Mucosa of descending colon (tissue), 3 donors: ENCODE measurements around the gene HMGB2. TPM values are rescaled to one million over a fixed set of nuclear protein-coding genes. Genes with fewer than 3 reads are reported as not detected.

Experiments used
- ATAC-seq: fragments of 200-7000 bp; cut with Tn5 transposase; one replicate; pipeline ENCODE4 v1.9.1; 2020; ENCODE audit warnings: mild to moderate bottlenecking, moderate library complexity
- DNase-seq, 3 donors: peaks; one replicate each; pipeline ENCODE4 v3.0.0-alpha.2; 2020
- H3K36me3 ChIP-seq: fragments of 200-600 bp; one replicate; pipeline ENCODE4 v1.8.0; 2021; ENCODE audit warnings: low read depth, mild to moderate bottlenecking
- H3K4me1 ChIP-seq: fragments of 200-600 bp; one replicate; pipeline ENCODE4 v1.8.0; 2021; ENCODE audit warnings: low read depth, mild to moderate bottlenecking
- H3K4me3 ChIP-seq: fragments of 200-600 bp; one replicate; pipeline ENCODE4 v1.8.0; 2021; ENCODE audit warnings: mild to moderate bottlenecking
- H3K9me3 ChIP-seq: fragments of 200-600 bp; one replicate; pipeline ENCODE4 v1.8.0; 2021; ENCODE audit warnings: mild to moderate bottlenecking
- CTCF ChIP-seq: fragments of 200-600 bp; IDR thresholded peaks from one replicate; pipeline ENCODE4 v1.8.0; 2022; ENCODE audit warnings: antibody characterized with exemption, mild to moderate bottlenecking
- intact Hi-C, 2 donors: fragments of 100-400 bp; cut with DNase I in 1 of 2; cut with micrococcal nuclease in 1 of 2; formaldehyde crosslinking; loops; one replicate each; pipeline versions ENCODE4 v1.11.0 to v1.11.1; 2022; cut with DNase I, micrococcal nuclease
- total RNA-seq, 3 donors: library from RNA; stranded (reverse); fragmentation: NEBNext Ultra II Directional in 2 of 3; extraction: Animal tissue kit (Norgen Biotek cat#: 25700) in 2 of 3; gene quantifications; one replicate each; pipeline versions ENCODE4 v1.2.1 to v1.2.4, GENCODE V29; 2021 to 2023
- donor health status: DM: no; HTN: no; CAD: no; lungs with moderate emphysema.
- donor health status: DM: no; HTN: no; CAD: no.
- donor health status: DM: no; HTN: yes; CAD: no.

The HMGB2 gene
- total RNA-seq, 3 donors from 2014 or later: 42.0 to 113 (median 54.4) TPM

GRCh38 chr4:173328236-173328901, 5.8 kb downstream of the HMGB2 start:
- DNase-seq (no peak), ATAC-seq (no peak)
- no peak for TF ChIP-seq CTCF
- Histone ChIP-seq H3K36me3 (no peaks in the 10 kb centered on the region), H3K9me3 (no peaks in the 10 kb centered on the region), H3K4me1 (peaks cover 13% of the 10 kb centered on the region), H3K4me3 (no peak overlapping the region)
- intact Hi-C loops: no loop called here

- TF ChIP-seq CTCF: no peak
- DNase-seq: no peak
- H3K4me1 ChIP-seq: no peaks in the 10 kb centered on the region
- intact Hi-C loops: no loop called here
- no peaks in the 10 kb centered on the region for H3K36me3 ChIP-seq
- H3K4me3 ChIP-seq: no peak overlapping the region
- ATAC-seq: no peak
- no peaks in the 10 kb centered on the region for H3K9me3 ChIP-seq
These were observed 9.0 kb downstream of the HMGB2 start for GRCh38 chr4:173325007-173325736.

GRCh38 chr4:173319696-173320095, 14.5 kb downstream of the HMGB2 start:
- Histone ChIP-seq H3K4me1 (no peaks in the 10 kb centered on the region), H3K9me3 (no peaks in the 10 kb centered on the region), H3K4me3 (no peak overlapping the region), H3K36me3 (no peaks in the 10 kb centered on the region)
- intact Hi-C loops: loop anchor here (5.0 to 10.0 kb wide), 3 partner anchors 93 to 175 kb away; no protein-coding TSS in a partner anchor
- no peak for TF ChIP-seq CTCF
- DNase-seq (no peak), ATAC-seq (no peak)

- intact Hi-C loops: loop anchor here (5.0 to 10.0 kb wide), 3 partner anchors 94 to 176 kb away; no protein-coding TSS in a partner anchor
- Histone ChIP-seq H3K4me3 (no peak overlapping the region), H3K4me1 (no peaks in the 10 kb centered on the region), H3K36me3 (no peaks in the 10 kb centered on the region), H3K9me3 (no peaks in the 10 kb centered on the region)
- no peak for TF ChIP-seq CTCF
- DNase-seq: no peak
- ATAC-seq: no peak
These were observed 15.4 kb downstream of the HMGB2 start for GRCh38 chr4:173318648-173319211.

GRCh38 chr4:173318240-173318639, 15.9 kb downstream of the HMGB2 start:
- H3K9me3 ChIP-seq: no peaks in the 10 kb centered on the region
- no peak for DNase-seq
- no peaks in the 10 kb centered on the region for H3K36me3 ChIP-seq
- no peak for ATAC-seq
- intact Hi-C loops: loop anchor here (5.0 to 10.0 kb wide), 3 partner anchors 94 to 177 kb away; no protein-coding TSS in a partner anchor
- TF ChIP-seq CTCF: no peak
- no peak overlapping the region for H3K4me3 ChIP-seq
- H3K4me1 ChIP-seq: no peaks in the 10 kb centered on the region
